Endothelial cell of umbilical vein (primary cell): ENCODE results near the gene ITGA7. TPM values are rescaled to one million over a fixed set of nuclear protein-coding genes. Genes with fewer than 3 reads are reported as not detected.

ENCODE experiments used
- BruUV-seq: library from RNA; stranded (reverse); fragments of 400-500 nt; replicated peaks from 2 replicates; lab custom pipeline; 2021; lab: Mats Ljungman, UMichigan
- CTCF ChIA-PET: fragments of 300-600, 350-600 bp; sonication (Branson Sonifier 250); formaldehyde crosslinking; loops from one replicate; lab custom pipeline; 2021; ENCODE audit warnings: antibody characterized with exemption, inconsistent platforms; lab: Charles Lee
- POLR2A ChIA-PET: fragments of 300-600, 350-600 bp; sonication (Branson Sonifier 250); formaldehyde crosslinking; loops from one replicate; lab custom pipeline; 2021; ENCODE audit warnings: antibody characterized with exemption, inconsistent platforms; lab: Charles Lee
- DNase-seq: peaks from one replicate; pipeline ENCODE4 v3.0.0-alpha.2; 2011; ENCODE audit warnings: low read depth, low spot score
- FAIRE-seq: peaks from 2 replicates; lab custom pipeline; 2011; peaks lifted over from hg19 to GRCh38; lab: Jason Lieb, UNC
- H2AFZ ChIP-seq: 2 replicates; pipeline ENCODE4 v1.6.0; 2012; ENCODE audit warnings: low read depth, low read length, control low read depth, inconsistent platforms
- H3K27ac ChIP-seq: 2 replicates; pipeline ENCODE4 v1.5.1; 2011; ENCODE audit warnings: low read depth, mild to moderate bottlenecking, control low read depth, low read length, moderate library complexity; ENCODE audit not compliant: insufficient read depth
- H3K27me3 ChIP-seq, 2 experiments: 2 replicates each; pipeline versions ENCODE4 v1.6.0 to v1.6.1; 2011; ENCODE audit warnings: low read length in 2 of 2, mixed read lengths in 1 of 2; ENCODE audit not compliant: control insufficient read depth in 2 of 2, insufficient read depth in 2 of 2
- H3K36me3 ChIP-seq, 2 experiments: 2 replicates in 1 of 2; 3 replicates in 1 of 2; pipeline ENCODE4 v1.5.1; 2011; ENCODE audit warnings: low read length in 2 of 2, mild to moderate bottlenecking in 1 of 2, moderate library complexity in 1 of 2; ENCODE audit not compliant: control insufficient read depth in 2 of 2, insufficient read depth in 2 of 2; ENCODE audit errors: extremely low read depth in 1 of 2
- H3K4me1 ChIP-seq: 3 replicates; pipeline ENCODE4 v1.5.1; 2011; ENCODE audit warnings: mild to moderate bottlenecking, low read length; ENCODE audit not compliant: control insufficient read depth, insufficient read depth; ENCODE audit errors: extremely low read depth
- H3K4me2 ChIP-seq: 2 replicates; pipeline ENCODE4 v1.6.1; 2011; ENCODE audit warnings: low read length, control low read depth, mixed read lengths; ENCODE audit not compliant: insufficient read depth
- H3K4me3 ChIP-seq, 3 experiments: fragments of 200-600 bp in 1 of 3; sonication (generic), shearing (Covaris generic) in 1 of 3; replicated peaks in 1 of 3; 2 replicates each; pipeline ENCODE4 v1.5.1; 2011 to 2016; ENCODE audit warnings: control low read depth in 3 of 3, low read length in 3 of 3, mild to moderate bottlenecking in 2 of 3, inconsistent platforms in 1 of 3, low read depth in 1 of 3, moderate library complexity in 1 of 3; ENCODE audit not compliant: insufficient read depth in 1 of 3
- H3K79me2 ChIP-seq: 2 replicates; pipeline ENCODE4 v1.6.0; 2012; ENCODE audit warnings: low read length, inconsistent platforms; ENCODE audit not compliant: control insufficient read depth, insufficient read depth
- H3K9ac ChIP-seq: replicated peaks from 2 replicates; pipeline ENCODE3; 2011; ENCODE audit warnings: low read length, control low read depth; ENCODE audit not compliant: insufficient read depth; ENCODE audit errors: extremely low read depth
- H3K9me1 ChIP-seq: replicated peaks from 3 replicates; pipeline ENCODE4 v1.6.0; 2011; ENCODE audit warnings: mild to moderate bottlenecking, low read length; ENCODE audit not compliant: control insufficient read depth, insufficient read depth; ENCODE audit errors: extremely low read depth
- H3K9me3 ChIP-seq: replicated peaks from 2 replicates; pipeline ENCODE4 v1.5.1; 2012; ENCODE audit warnings: low read length, inconsistent platforms; ENCODE audit not compliant: control insufficient read depth, insufficient read depth
- H4K20me1 ChIP-seq: replicated peaks from 2 replicates; pipeline ENCODE3; 2011; ENCODE audit warnings: mild to moderate bottlenecking, low read length; ENCODE audit not compliant: control insufficient read depth, insufficient read depth; ENCODE audit errors: extremely low read depth
- EZH2 ChIP-seq: IDR thresholded peaks from 2 replicates; pipeline ENCODE4 v1.6.1; 2012; ENCODE audit warnings: borderline replicate concordance, low read depth, mild to moderate bottlenecking, moderate library complexity, low read length, inconsistent platforms; ENCODE audit not compliant: severe bottlenecking
- FOS ChIP-seq: IDR thresholded peaks from 2 replicates; pipeline ENCODE4 v1.6.1; 2011; ENCODE audit warnings: mild to moderate bottlenecking, low read length, moderate library complexity, borderline replicate concordance; ENCODE audit not compliant: insufficient read depth
- GATA2 ChIP-seq: IDR thresholded peaks from 2 replicates; pipeline ENCODE4 v1.7.0; 2011; ENCODE audit warnings: low read depth, mild to moderate bottlenecking, moderate library complexity, mixed read lengths, low read length; ENCODE audit not compliant: insufficient read length, insufficient read depth
- JUN ChIP-seq: IDR thresholded peaks from 2 replicates; pipeline ENCODE4 v1.6.1; 2011; ENCODE audit warnings: borderline replicate concordance, low read depth; ENCODE audit not compliant: insufficient read length, insufficient read depth
- MYC ChIP-seq: IDR thresholded peaks from one replicate; pipeline ENCODE4 v1.6.1; 2011; ENCODE audit warnings: mild to moderate bottlenecking, low read depth, low read length
- POLR2A ChIP-seq: IDR thresholded peaks from 2 replicates; pipeline ENCODE4 v1.6.1; 2012; ENCODE audit warnings: low read depth, mild to moderate bottlenecking, control low read depth, low read length
- POLR2AphosphoS5 ChIP-seq: IDR thresholded peaks from 2 replicates; pipeline ENCODE4 v1.6.1; 2012; ENCODE audit warnings: low read depth, mild to moderate bottlenecking, control low read depth, low read length, moderate library complexity; ENCODE audit not compliant: insufficient read depth
- dilution Hi-C: fragments of 300-500 bp; cut with MboI; formaldehyde crosslinking; loops from one replicate; pipeline ENCODE4 v1.15.0; 2019; ENCODE audit warnings: low sequenced_read_pairs; ENCODE audit not compliant: extremely low pct_ligation_motif_present
- intact Hi-C: fragments of 100-400 bp; cut with micrococcal nuclease; formaldehyde crosslinking; loops from one replicate; pipeline ENCODE4 v1.10.0; 2022
- polyA plus RNA-seq, 4 experiments: library from polyadenylated mRNA; depleted of rRNA in 3 of 4; stranded (reverse) in 3 of 4; unstranded in 1 of 4; fragments of >200 nt; gene quantifications; 2 replicates each; pipeline versions ENCODE4 v1.2.1 to v1.2.3, GENCODE V29; 2011 to 2012; ENCODE audit warnings: missing spikeins in 1 of 4
- total RNA-seq: library from RNA; stranded (reverse); gene quantifications from 2 replicates; pipeline ENCODE4 v1.2.3, GENCODE V29; 2021
- TF ChIP-seq, protein P1 (sequence below): IDR thresholded peaks from 2 replicates; pipeline ENCODE4 v1.6.1; 2011; ENCODE audit not compliant: insufficient read depth, insufficient read length
- TF ChIP-seq, protein P2 (sequence below), 2 donors: IDR thresholded peaks; 1 replicate in 1 of 2; 2 replicates in 1 of 2; pipeline ENCODE4 v1.5.1; 2011; ENCODE audit warnings: low read length in 2 of 2, mild to moderate bottlenecking in 2 of 2, moderate library complexity in 2 of 2, control low read depth in 1 of 2, inconsistent platforms in 1 of 2, low read depth in 1 of 2; ENCODE audit not compliant: insufficient read depth in 1 of 2; ENCODE audit errors: extremely low read depth in 1 of 2

Gene ITGA7
- total and polyA plus RNA-seq, 2 donors (not counting 3 experiments of a cell fraction or from before 2014, with no cell fraction given) = 0.41 to 0.84 TPM

- FAIRE-seq (no peak), DNase-seq (no peak)
- H3K36me3 ChIP-seq = no peaks in the 10 kb centered on the region
- no peaks in the 10 kb centered on the region for H3K27me3 ChIP-seq
- ChIA-PET CTCF (interaction anchor here (1.2 to 2.9 kb wide), 4 partner anchors 12 to 53 kb away, joined by 3 to 15 read pairs (median 4); a partner anchor contains a TSS), POLR2A (no interaction called here)
- no peak overlapping the region for H2AFZ ChIP-seq
- H3K27ac ChIP-seq = no peak overlapping the region
- TF ChIP-seq MYC = no peak
- no peak for TF ChIP-seq EZH2
- no peak for TF ChIP-seq POLR2AphosphoS5
- TF ChIP-seq, protein P1, sequence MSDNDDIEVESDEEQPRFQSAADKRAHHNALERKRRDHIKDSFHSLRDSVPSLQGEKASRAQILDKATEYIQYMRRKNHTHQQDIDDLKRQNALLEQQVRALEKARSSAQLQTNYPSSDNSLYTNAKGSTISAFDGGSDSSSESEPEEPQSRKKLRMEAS = no peak
- intact Hi-C loops = no loop called here
- H3K79me2 ChIP-seq = no peaks in the 10 kb centered on the region
- dilution Hi-C loops = no loop called here
- BruUV-seq = no TSS peak
- H3K4me3 ChIP-seq = no peak overlapping the region
- H3K9me1 ChIP-seq = no peaks in the 10 kb centered on the region
- H4K20me1 ChIP-seq = no peaks in the 10 kb centered on the region
- no peaks in the 10 kb centered on the region for H3K9me3 ChIP-seq
- H3K9ac ChIP-seq = no peak overlapping the region
- H3K4me2 ChIP-seq = no peak overlapping the region
- H3K4me1 ChIP-seq = no peaks in the 10 kb centered on the region
Observed at GRCh38 chr12:55698241-55698955, 9.3 kb downstream of the ITGA7 start.

DNA sequence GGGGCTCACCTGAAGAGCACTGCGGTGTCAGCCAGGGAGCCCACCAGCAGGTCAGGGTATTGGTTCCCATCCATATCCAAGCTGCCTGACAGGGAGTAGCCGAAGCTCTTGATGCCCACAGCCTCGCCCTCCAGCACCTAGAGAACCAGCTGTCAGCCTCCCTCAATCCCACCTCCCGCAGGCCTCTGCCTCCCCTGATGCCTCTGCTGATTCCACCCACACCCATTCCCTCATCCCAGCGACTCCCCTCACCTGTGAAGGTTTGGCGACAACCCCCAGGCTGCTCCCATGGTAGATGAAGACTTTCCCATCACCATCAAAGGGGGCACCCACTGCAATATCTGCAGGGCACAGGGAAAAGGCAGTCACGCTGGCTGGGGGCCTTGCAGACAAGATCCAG is 10.0 kb downstream of the ITGA7 start:
- no peaks in the 10 kb centered on the region for H3K36me3 ChIP-seq
- no peak overlapping the region for H3K27ac ChIP-seq
- POLR2A ChIA-PET = no interaction called here
- DNase-seq (no peak), FAIRE-seq (no peak)
- H4K20me1 ChIP-seq = no peaks in the 10 kb centered on the region
- TF ChIP-seq, protein P2, sequence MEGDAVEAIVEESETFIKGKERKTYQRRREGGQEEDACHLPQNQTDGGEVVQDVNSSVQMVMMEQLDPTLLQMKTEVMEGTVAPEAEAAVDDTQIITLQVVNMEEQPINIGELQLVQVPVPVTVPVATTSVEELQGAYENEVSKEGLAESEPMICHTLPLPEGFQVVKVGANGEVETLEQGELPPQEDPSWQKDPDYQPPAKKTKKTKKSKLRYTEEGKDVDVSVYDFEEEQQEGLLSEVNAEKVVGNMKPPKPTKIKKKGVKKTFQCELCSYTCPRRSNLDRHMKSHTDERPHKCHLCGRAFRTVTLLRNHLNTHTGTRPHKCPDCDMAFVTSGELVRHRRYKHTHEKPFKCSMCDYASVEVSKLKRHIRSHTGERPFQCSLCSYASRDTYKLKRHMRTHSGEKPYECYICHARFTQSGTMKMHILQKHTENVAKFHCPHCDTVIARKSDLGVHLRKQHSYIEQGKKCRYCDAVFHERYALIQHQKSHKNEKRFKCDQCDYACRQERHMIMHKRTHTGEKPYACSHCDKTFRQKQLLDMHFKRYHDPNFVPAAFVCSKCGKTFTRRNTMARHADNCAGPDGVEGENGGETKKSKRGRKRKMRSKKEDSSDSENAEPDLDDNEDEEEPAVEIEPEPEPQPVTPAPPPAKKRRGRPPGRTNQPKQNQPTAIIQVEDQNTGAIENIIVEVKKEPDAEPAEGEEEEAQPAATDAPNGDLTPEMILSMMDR (IDR thresholded peaks at IDR 0.05; ENCODE audit: extremely low read depth in 1 of 2, insufficient read depth in 1 of 2, low read depth in 1 of 2, low read length in 2 of 2) = no peak
- TF ChIP-seq EZH2 = no peak
- no peak for TF ChIP-seq MYC
- TF ChIP-seq POLR2AphosphoS5 = no peak
- TF ChIP-seq POLR2A = no peak
- TF ChIP-seq, protein P1 = no peak
- TF ChIP-seq JUN = no peak
- no peak for TF ChIP-seq GATA2
- no peak for TF ChIP-seq FOS
- intact Hi-C loops = no loop called here
- BruUV-seq = no TSS peak
- no peaks in the 10 kb centered on the region for H3K4me1 ChIP-seq
- CTCF ChIA-PET = interaction anchor here (1.0 to 2.9 kb wide), 4 partner anchors 13 to 41 kb away, joined by 3 to 15 read pairs (median 4); a partner anchor contains a TSS
- no peaks in the 10 kb centered on the region for H3K27me3 ChIP-seq
- no peaks in the 10 kb centered on the region for H3K79me2 ChIP-seq
- H3K9ac ChIP-seq = no peak overlapping the region
- H3K4me2 ChIP-seq = no peak overlapping the region
- H3K9me3 ChIP-seq = no peaks in the 10 kb centered on the region
- no peak overlapping the region for H2AFZ ChIP-seq
- H3K9me1 ChIP-seq = no peaks in the 10 kb centered on the region
- dilution Hi-C loops = no loop called here
- H3K4me3 ChIP-seq = no peak overlapping the region
